Memory B cell (primary cell): ENCODE results near the gene TMEM272.
"Not testable (repeated sequence)": the region's sequence is repeated elsewhere in the genome, so short reads cannot be mapped to it uniquely, and the experiment has no call there.

Experiments used
- ATAC-seq: fragments of 150-1000 bp; cut with Tn5 transposase; 2 replicates; pipeline ENCODE4 v1.10.0; 2021; ENCODE audit warnings: low read depth, mild to moderate bottlenecking, moderate library complexity
- DNase-seq, 2 donors: peaks; one replicate each; pipeline ENCODE4 v3.0.0; 2022; ENCODE audit warnings: low spot score in 2 of 2
- H3K27ac Mint-ChIP-seq: one replicate; pipeline ENCODE4 v1.8.0; 2022; ENCODE audit warnings: mild to moderate bottlenecking, moderate library complexity, mixed read lengths
- H3K27me3 Mint-ChIP-seq: one replicate; pipeline ENCODE4 v1.8.0; 2022; ENCODE audit warnings: mixed read lengths
- H3K36me3 Mint-ChIP-seq: one replicate; pipeline ENCODE4 v1.8.0; 2022; ENCODE audit warnings: mild to moderate bottlenecking, mixed read lengths
- H3K4me1 Mint-ChIP-seq: one replicate; pipeline ENCODE4 v1.8.0; 2022; ENCODE audit warnings: mixed read lengths
- H3K4me3 Mint-ChIP-seq: one replicate; pipeline ENCODE4 v1.8.0; 2022; ENCODE audit warnings: mild to moderate bottlenecking, moderate library complexity, mixed read lengths
- H3K9me3 Mint-ChIP-seq: one replicate; pipeline ENCODE4 v1.8.0; 2022; ENCODE audit warnings: mixed read lengths

The TMEM272 gene

DNA sequence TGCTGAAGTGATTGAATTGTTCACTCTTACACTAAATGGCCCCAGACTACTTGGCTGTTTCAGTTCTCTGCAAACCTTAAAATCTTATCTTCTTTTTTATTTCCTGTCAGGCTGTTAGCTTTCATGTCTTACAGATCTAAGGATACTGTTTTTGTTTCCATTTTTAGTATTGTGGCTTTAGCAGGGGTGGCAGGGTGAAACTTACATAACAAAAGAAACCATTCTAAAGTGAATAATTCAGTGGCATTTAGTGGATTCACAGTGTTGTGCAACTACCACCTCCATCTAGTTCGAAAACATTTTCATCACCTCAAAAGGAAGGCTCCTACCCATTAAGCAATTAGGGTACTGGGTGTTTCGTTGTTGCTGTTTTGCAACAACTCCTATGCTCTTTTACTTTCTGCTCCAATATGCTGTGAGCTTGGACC is 19.8 kb downstream of the TMEM272 start:
- Mint-ChIP-seq H3K36me3 (no peaks in the 10 kb centered on the region), H3K27ac (no peak overlapping the region), H3K27me3 (no peaks in the 10 kb centered on the region), H3K4me3 (no peak overlapping the region), H3K9me3 (no peaks in the 10 kb centered on the region), H3K4me1 (peaks cover 38% of the 10 kb centered on the region)
- DNase-seq: no peak
- no peak for ATAC-seq

DNA sequence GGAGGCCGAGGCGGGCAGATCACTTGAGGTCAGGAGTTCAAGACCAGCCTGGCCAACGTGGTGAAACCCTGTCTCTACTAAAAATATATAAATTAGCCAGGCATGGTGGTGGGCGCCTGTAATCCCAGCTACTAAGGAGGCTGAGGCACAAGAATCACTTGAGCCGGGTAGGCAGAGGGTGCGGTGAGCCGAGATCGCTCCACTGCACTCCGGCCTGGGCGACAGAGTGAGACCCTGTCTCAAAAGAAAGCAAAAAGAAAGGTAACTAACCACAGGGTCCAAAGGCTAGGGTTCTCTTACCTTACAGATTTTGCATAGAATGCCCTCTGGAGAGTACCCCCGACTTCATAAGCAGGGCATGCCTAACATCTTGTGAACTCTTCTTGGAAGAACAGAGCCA is 20.3 kb downstream of the TMEM272 start:
- H3K9me3 Mint-ChIP-seq: not testable (repeated sequence)

DNA sequence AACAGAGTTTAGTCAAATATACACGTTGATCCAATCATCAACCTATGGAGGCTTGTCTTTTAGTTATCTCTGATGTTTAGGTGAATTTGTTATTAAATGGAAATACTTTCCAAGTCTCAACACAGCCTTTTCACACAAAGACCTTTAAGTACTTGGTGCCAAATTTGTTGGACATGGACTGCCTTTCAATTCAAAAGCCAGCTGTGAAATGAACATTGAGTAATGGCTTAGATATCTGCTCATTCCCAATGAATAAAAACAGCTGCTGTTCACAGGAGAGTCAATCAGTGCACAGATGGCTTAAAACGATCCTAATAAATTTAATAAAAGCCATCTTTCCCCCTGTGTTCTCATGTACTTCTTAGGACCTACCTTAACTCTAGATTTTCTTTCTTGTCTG is 21.1 kb downstream of the TMEM272 start:
- no peak overlapping the region for H3K4me3 Mint-ChIP-seq
- DNase-seq (no peak), ATAC-seq (no peak)
- no peak overlapping the region for H3K27ac Mint-ChIP-seq
- no peaks in the 10 kb centered on the region for H3K27me3 Mint-ChIP-seq
- peaks cover 36% of the 10 kb centered on the region for H3K4me1 Mint-ChIP-seq
- no peaks in the 10 kb centered on the region for H3K36me3 Mint-ChIP-seq
- H3K9me3 Mint-ChIP-seq: no peaks in the 10 kb centered on the region

More for the DNA sequence above, 20.3 kb downstream of the TMEM272 start:
- H3K4me1 Mint-ChIP-seq: peaks cover 34% of the 10 kb centered on the region
- not testable (repeated sequence) for H3K27ac Mint-ChIP-seq, H3K4me3 Mint-ChIP-seq, DNase-seq, H3K36me3 Mint-ChIP-seq, H3K27me3 Mint-ChIP-seq, ATAC-seq

DNA sequence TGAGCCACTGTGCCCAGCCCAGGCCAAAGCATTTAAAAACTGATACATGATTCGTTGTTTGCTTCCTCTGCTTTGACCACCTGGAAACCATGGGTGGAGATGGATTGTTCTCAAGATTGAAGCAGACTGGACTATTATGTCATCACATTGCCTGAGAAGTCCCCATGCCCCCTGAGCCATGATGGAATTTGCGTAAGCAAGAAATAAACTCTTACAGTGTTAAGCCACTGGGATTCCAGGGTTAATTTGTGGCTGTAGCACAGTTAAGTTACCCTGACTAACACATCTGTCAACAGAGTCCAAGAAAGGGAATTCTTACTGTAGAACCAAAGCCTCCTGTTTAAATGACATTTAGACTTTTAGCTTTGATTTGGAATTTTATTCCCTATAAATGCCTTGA is 21.6 kb downstream of the TMEM272 start:
- Mint-ChIP-seq H3K4me1 (peaks cover 34% of the 10 kb centered on the region), H3K4me3 (no peak overlapping the region), H3K36me3 (no peaks in the 10 kb centered on the region), H3K27ac (no peak overlapping the region), H3K9me3 (no peaks in the 10 kb centered on the region), H3K27me3 (no peaks in the 10 kb centered on the region)
- ATAC-seq: no peak
- no peak for DNase-seq

DNA sequence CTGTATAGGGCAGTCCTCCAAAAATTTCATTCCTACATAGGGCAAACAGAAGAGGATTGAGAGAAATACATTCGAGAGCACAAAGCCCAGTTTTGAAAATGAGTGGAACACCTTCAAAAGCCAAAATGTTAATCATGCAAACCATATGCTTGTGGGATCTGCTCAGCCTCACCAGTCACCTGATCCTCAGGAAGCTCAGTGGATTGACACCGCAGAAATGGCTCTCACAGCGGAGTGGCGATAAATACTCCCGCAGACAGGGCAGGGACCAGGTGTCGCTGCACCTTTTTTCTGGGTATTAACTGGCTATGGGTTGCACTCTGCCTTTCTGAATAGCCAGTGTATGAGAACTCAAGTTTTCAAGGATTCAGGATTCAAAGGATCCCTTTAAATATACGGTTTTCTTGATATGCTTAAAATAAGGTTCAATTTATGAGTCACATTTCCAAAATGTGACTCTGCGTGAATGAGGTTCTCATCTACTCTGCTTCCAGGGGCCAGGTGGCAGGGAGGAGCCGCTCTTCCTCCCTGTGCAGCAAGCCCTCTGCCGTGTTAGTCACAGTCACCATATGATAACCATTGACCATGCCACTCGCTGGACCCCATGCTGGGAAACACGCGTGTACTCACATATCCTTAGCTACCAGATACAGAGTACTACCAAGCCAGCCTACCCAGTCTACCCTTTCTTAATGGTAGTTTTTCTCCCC is 22.7 kb downstream of the TMEM272 start:
- H3K27me3 Mint-ChIP-seq: no peaks in the 10 kb centered on the region
- H3K36me3 Mint-ChIP-seq: no peaks in the 10 kb centered on the region
- no peaks in the 10 kb centered on the region for H3K9me3 Mint-ChIP-seq
- peak overlapping the region; percentile 67 for H3K27ac Mint-ChIP-seq
- ATAC-seq (no peak), DNase-seq (no peak)
- peaks cover 34% of the 10 kb centered on the region for H3K4me1 Mint-ChIP-seq
- peak overlapping the region; percentile 84 for H3K4me3 Mint-ChIP-seq

DNA sequence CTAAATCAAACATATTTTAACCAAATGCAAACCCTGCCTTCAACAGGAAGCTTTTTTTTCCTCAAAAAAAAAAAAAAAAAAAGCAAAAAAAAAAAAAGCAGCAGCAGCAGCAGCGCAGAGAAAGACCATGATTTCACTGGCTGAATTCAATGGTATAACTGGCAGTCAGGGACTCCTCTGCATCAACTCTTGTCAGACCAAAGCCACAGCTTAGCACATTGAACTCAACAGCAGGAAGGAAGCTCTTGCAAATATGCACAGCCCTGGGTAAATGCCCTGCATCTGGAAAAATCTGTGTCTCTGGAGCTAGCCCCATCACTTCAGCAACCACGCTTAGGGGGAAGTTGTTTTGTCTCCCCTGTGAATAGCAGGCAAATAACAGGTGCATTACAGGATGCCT is 23.4 kb downstream of the TMEM272 start:
- H3K36me3 Mint-ChIP-seq: no peaks in the 10 kb centered on the region
- ATAC-seq (peak; percentile 92), DNase-seq (peak; percentile 29 to 45)
- peaks cover 34% of the 10 kb centered on the region for H3K4me1 Mint-ChIP-seq
- peak overlapping the region; percentile 67 for H3K27ac Mint-ChIP-seq
- H3K27me3 Mint-ChIP-seq: no peaks in the 10 kb centered on the region
- H3K9me3 Mint-ChIP-seq: no peaks in the 10 kb centered on the region
- peak overlapping the region; percentile 84 for H3K4me3 Mint-ChIP-seq

DNA sequence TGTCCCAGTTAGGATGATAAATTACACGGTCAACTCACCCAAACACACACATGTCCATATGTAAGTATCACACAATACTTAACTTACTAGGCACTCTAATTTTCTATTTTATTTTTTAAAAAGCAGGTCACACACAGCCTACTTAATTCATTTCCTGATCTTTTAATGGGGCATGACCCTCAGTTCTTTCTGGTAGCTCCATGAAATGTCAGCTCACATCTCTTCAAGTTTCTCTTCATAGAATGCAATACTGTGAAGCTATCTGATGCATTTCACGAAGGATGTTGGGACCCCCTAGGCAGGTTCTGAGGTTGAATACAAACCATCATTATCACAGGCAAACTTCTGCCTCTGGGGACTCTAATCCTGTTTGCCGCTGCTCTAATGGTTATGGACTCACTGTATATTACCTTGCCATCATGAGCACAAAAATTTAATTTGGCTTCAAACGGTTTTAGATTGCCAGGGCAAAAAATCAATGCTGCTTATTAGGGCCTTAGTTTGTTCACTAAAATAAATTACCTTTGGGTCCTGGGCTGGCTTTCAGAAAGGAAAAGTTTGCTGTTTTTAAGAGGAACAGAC is 24.9 kb downstream of the TMEM272 start:
- no peak for ATAC-seq
- Mint-ChIP-seq H3K4me1 (peaks cover 32% of the 10 kb centered on the region), H3K27me3 (no peaks in the 10 kb centered on the region), H3K36me3 (no peaks in the 10 kb centered on the region), H3K9me3 (no peaks in the 10 kb centered on the region), H3K4me3 (no peak overlapping the region), H3K27ac (no peak overlapping the region)
- DNase-seq: no peak

DNA sequence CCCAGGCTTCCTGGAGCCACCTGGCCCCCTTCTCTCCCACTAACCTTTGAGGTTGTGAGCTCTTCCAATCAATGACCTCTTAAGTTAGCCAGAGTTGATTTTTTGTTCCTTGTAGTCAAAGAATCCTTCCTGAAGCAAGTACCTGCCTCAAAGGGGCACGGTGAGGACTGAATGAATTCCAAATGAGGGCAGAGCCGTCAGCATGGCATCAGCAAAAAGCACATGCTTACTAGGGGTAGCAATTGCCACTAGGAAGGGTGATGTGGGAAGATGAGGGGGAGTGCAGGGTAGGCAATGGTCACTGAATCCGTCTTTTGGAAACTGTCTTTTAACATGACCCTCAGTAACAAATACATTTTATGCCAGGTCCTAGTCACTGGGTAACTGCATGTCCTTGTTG is 25.4 kb downstream of the TMEM272 start:
- no peak overlapping the region for H3K27ac Mint-ChIP-seq
- H3K4me3 Mint-ChIP-seq: no peak overlapping the region
- no peaks in the 10 kb centered on the region for H3K9me3 Mint-ChIP-seq
- ATAC-seq: no peak
- H3K4me1 Mint-ChIP-seq: peaks cover 34% of the 10 kb centered on the region
- H3K36me3 Mint-ChIP-seq: no peaks in the 10 kb centered on the region
- no peak for DNase-seq
- no peaks in the 10 kb centered on the region for H3K27me3 Mint-ChIP-seq

DNA sequence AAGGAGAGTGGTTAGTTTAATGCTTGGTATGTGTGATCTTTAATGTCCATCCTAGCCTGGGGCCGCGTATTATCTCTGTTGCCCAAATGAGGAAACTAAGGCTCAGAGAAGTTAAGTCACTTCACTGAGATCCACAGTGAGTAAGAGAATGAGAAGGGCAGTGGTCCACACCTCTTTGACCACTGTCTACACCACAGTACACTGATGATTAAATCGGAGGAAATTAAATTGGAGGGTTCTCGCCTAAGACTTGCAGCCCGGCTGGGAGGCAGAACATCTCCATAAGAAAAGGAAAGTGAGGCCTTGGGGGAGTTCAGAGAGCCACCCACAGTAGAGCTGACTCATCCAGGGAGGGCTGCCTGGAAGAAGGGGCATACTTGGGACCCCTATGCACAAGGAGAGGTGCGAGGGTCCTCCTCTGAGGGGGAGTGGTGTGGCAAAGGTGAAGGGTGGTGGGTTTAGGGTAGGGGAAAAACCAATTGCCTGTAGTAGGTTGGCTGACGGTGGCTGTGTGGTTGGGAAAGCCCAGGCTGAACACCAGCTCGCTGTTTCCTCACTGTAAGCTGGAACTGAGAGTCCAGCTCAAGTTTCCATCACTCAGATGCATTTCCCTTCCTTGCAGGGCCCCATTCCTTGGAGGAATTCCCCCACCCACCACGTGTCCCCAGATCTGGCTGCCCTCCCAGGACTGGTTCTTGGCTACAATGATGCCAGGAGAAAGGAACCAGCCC is 26.0 kb downstream of the TMEM272 start:
- Mint-ChIP-seq H3K36me3 (no peaks in the 10 kb centered on the region), H3K9me3 (no peaks in the 10 kb centered on the region), H3K4me3 (no peak overlapping the region), H3K27ac (no peak overlapping the region), H3K4me1 (peaks cover 34% of the 10 kb centered on the region), H3K27me3 (no peaks in the 10 kb centered on the region)
- no peak for DNase-seq
- ATAC-seq: no peak

DNA sequence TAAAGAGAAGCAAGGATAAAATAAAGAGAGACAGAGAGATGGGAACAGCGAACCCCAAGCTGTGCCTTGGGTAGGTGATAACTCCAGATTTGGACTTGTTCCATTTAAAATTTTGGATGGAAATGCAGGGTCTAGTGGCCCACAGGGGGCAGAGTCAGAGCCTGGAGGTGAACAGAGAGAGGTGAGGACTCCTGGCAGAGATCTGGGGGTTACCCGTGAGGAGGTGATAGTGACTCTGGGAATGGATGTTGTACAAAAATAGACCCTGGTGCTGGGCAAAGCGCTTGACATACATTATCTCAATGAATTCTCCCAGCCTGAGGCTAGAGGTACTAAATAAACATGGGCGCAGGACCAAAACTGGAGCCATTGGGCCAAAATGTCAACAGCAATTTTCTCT is 26.7 kb downstream of the TMEM272 start:
- H3K9me3 Mint-ChIP-seq: no peaks in the 10 kb centered on the region
- DNase-seq (no peak), ATAC-seq (no peak)
- no peaks in the 10 kb centered on the region for H3K27me3 Mint-ChIP-seq
- no peaks in the 10 kb centered on the region for H3K36me3 Mint-ChIP-seq
- no peak overlapping the region for H3K4me3 Mint-ChIP-seq
- H3K4me1 Mint-ChIP-seq: peaks cover 34% of the 10 kb centered on the region
- no peak overlapping the region for H3K27ac Mint-ChIP-seq

DNA sequence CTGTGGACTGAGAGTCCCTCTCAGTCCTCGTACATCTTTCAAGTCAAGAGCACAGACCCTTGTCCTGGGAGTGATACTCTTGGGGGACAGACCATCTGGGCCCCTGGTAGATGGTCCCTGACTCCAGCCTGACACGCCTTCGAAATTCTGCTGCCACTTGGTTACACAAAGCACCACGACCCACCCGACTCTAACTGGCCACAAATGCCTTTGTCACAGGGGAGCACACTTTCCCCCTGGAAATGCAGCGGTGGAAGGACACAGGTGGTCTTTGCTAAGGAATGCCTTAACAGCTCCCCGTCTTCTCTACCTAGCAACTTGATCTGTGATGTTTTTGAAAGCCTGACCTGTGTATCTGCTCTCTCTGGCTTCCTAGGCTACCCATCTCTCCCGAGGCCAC is 27.3 kb downstream of the TMEM272 start:
- no peak overlapping the region for H3K4me3 Mint-ChIP-seq

DNA sequence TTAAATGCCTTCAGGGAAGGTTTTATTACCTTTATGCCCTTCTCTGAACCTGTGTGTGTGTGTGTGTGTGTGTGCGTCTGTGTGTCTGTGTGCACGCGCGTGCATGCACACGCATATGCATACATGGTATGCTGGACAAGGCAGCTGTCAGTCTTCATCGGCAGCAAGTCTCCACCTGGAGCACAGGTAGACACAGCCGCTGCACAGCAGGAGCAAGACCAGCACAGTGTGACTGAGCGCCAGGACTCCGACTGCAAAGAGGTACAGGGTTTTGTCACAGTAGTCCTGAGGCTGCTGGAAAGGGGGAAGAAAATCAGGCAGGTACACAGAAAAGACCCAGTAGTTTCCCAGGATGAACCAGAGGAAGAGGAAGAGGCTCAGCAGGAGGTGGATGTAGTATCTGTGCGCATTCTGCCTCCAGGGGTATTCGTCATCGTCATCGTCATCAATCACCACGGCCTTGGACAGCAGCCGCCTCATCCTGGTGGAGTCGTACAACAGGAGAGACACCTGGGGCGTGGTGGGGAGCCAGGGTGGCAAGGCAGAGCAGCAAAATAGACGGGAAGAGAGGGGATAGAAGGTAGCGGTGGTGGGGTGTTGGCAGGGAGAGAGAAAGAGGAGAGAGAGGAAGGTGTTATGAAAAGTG is 28.2 kb downstream of the TMEM272 start:
- Mint-ChIP-seq H3K9me3 (no peaks in the 10 kb centered on the region), H3K4me3 (no peak overlapping the region), H3K27me3 (no peaks in the 10 kb centered on the region), H3K36me3 (no peaks in the 10 kb centered on the region), H3K4me1 (peaks cover 29% of the 10 kb centered on the region), H3K27ac (no peak overlapping the region)
- no peak for ATAC-seq
- no peak for DNase-seq

More for the DNA sequence above, 27.3 kb downstream of the TMEM272 start:
- no peak for ATAC-seq
- Mint-ChIP-seq H3K36me3 (no peaks in the 10 kb centered on the region), H3K27me3 (no peaks in the 10 kb centered on the region), H3K27ac (no peak overlapping the region), H3K4me1 (peaks cover 33% of the 10 kb centered on the region), H3K9me3 (no peaks in the 10 kb centered on the region)
- DNase-seq: no peak

DNA sequence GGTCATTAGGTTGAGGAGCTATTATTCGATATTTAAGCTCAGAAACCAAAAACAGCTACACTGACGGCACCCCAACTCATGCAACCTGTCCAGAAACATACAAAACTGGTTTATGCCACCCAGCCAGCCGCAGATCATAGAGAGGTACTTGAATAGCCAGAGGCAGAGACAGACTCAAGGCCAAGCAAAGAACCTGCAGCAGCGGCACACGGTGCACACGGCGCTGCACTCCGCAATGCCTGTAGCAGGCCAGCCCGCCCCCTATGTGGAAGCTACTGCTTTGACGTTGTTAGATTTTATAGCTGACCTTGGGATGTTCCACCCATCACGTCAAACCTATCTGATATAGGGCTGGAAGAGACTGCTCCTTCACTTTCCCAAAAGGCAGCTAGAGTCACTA is 29.1 kb downstream of the TMEM272 start:
- no peak for DNase-seq
- Mint-ChIP-seq H3K27ac (no peak overlapping the region), H3K36me3 (no peaks in the 10 kb centered on the region), H3K4me3 (no peak overlapping the region), H3K9me3 (no peaks in the 10 kb centered on the region), H3K27me3 (no peaks in the 10 kb centered on the region), H3K4me1 (peaks cover 24% of the 10 kb centered on the region)
- no peak for ATAC-seq
